ENCODE data around the gene ZFR.

DNA sequence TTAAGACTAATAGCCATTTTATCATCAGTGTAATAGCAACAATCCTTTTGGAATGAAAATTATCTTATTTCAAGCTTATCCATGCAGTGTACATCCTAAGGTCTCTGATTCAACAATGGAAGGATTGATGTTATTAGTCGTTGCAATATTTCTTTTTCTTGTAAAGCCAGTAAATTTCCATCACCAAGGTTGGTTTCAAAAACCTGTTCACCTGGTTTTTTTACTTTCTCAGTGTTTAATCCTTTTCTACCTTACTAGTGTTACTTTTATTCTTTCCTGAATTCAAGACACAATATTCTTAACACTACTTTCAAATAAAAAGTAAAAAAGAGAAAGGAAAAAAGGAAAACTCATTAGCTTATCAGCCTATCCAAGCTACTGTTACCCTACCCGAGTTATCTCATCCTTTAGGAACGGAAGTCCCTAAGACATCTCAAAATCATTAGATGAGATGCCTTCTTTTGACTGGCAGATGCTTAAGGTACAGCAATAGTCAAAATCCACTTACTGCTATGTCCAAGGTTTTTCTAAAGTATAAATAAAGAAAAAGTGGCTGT is 5.4 kb downstream of the ZFR start:
- TF ChIP-seq POLR2A (IDR thresholded peaks at IDR 0.05; ENCODE audit: extremely low read depth, insufficient read length) (no peak), MYC (IDR thresholded peaks at IDR 0.05; ENCODE audit: low read depth, low read length) (no peak)
- TF ChIP-seq, protein P1, sequence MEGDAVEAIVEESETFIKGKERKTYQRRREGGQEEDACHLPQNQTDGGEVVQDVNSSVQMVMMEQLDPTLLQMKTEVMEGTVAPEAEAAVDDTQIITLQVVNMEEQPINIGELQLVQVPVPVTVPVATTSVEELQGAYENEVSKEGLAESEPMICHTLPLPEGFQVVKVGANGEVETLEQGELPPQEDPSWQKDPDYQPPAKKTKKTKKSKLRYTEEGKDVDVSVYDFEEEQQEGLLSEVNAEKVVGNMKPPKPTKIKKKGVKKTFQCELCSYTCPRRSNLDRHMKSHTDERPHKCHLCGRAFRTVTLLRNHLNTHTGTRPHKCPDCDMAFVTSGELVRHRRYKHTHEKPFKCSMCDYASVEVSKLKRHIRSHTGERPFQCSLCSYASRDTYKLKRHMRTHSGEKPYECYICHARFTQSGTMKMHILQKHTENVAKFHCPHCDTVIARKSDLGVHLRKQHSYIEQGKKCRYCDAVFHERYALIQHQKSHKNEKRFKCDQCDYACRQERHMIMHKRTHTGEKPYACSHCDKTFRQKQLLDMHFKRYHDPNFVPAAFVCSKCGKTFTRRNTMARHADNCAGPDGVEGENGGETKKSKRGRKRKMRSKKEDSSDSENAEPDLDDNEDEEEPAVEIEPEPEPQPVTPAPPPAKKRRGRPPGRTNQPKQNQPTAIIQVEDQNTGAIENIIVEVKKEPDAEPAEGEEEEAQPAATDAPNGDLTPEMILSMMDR (IDR thresholded peaks at IDR 0.05; ENCODE audit: low read depth, low read length), result no peak
- TF ChIP-seq, protein P2, sequence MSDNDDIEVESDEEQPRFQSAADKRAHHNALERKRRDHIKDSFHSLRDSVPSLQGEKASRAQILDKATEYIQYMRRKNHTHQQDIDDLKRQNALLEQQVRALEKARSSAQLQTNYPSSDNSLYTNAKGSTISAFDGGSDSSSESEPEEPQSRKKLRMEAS (IDR thresholded peaks at IDR 0.05; ENCODE audit: low read depth, low read length), result no peak

Measured in NB4 (cell line).